ENCODE results near the gene ALDH3B2. TPM values are rescaled to one million over a fixed set of nuclear protein-coding genes. Genes with fewer than 3 reads are reported as not detected.
"Not testable (repeated sequence)": the region's sequence is repeated elsewhere in the genome, so short reads cannot be mapped to it uniquely, and the experiment has no call there.

Gene ALDH3B2
- polyA plus RNA-seq, 1 of the 3 experiments (the other 2 are of a cell fraction) = not detected

- Histone ChIP-seq H3K9ac (no peak overlapping the region), H3K9me3 (no peaks in the 10 kb centered on the region), H3K9me2 (no peaks in the 10 kb centered on the region), H2AFZ (ENCODE audit: low read depth) (no peak overlapping the region), H3K79me2 (ENCODE audit: insufficient read depth) (no peaks in the 10 kb centered on the region), H3F3A (replicated peaks; ENCODE audit: insufficient read depth) (no peaks in the 10 kb centered on the region), H3K36me3 (replicated peaks in 1 of 2; ENCODE audit: control insufficient read depth in 1 of 2, insufficient read depth in 2 of 2, low read length in 1 of 2) (no peaks in the 10 kb centered on the region), H4K20me1 (ENCODE audit: insufficient read depth) (no peaks in the 10 kb centered on the region), H3K4me2 (no peak overlapping the region), H3K27ac (ENCODE audit: low read depth in 2 of 2, low read length in 1 of 2) (no peak overlapping the region), H3K4me1 (ENCODE audit: control insufficient read depth in 1 of 2, insufficient read depth in 2 of 2, low read depth in 1 of 2, low read length in 1 of 2) (no peaks in the 10 kb centered on the region; a peak in 1 of 4 replicates), H3K4me3 (ENCODE audit: low read depth in 2 of 2, low read length in 1 of 2) (no peak overlapping the region), H3K27me3 (ENCODE audit: insufficient read depth) (peaks cover 5% of the 10 kb centered on the region; the same call in 1 of the 2 replicates)
- DNase-seq = no peak
- CTCF ChIA-PET = interaction anchor here (21.6 kb wide), 1 partner anchor 27 kb away, joined by 308 read pairs; the partner anchor contains the start of genes NUDT8 and TBX10
- POLR2A ChIA-PET = no interaction called here
- WGBS (ENCODE audit: low lambda C conversion rate) = 67% methylated on average over 12 of the region's 12 CpGs
- TF ChIP-seq FOXM1 (IDR thresholded peaks at IDR 0.05; ENCODE audit: low read depth) (no peak), CHD2 (IDR thresholded peaks at IDR 0.05; ENCODE audit: low read length, partially characterized antibody) (no peak), PBX3 (IDR thresholded peaks at IDR 0.05) (no peak), GABPA (IDR thresholded peaks at IDR 0.05; ENCODE audit: low read depth) (no peak), MXI1 (IDR thresholded peaks at IDR 0.05; ENCODE audit: low read depth, low read length) (no peak), YY1 (IDR thresholded peaks at IDR 0.05; ENCODE audit: low read depth) (no peak), USF1 (IDR thresholded peaks at IDR 0.05; ENCODE audit: borderline replicate concordance, low read depth) (no peak), RCOR1 (IDR thresholded peaks at IDR 0.05; ENCODE audit: low read length) (no peak), FOXJ3 (CRISPR knock-in tag; IDR thresholded peaks at IDR 0.05) (no peak), TEAD4 (IDR thresholded peaks at IDR 0.05; ENCODE audit: borderline replicate concordance, insufficient read depth) (no peak), TCF12 (IDR thresholded peaks at IDR 0.05) (no peak), MEF2A (IDR thresholded peaks at IDR 0.05; ENCODE audit: borderline replicate concordance, low read depth) (no peak), EP300 (IDR thresholded peaks at IDR 0.05; ENCODE audit: borderline replicate concordance in 1 of 2, low read depth in 1 of 2, low read length in 1 of 2) (no peak), RFX5 (IDR thresholded peaks at IDR 0.05; ENCODE audit: low read length) (no peak), MAX (IDR thresholded peaks at IDR 0.05; ENCODE audit: low read depth) (no peak), CTCF (IDR thresholded peaks at IDR 0.05) (no peak), IRF3 (IDR thresholded peaks at IDR 0.05; ENCODE audit: low read depth, low read length) (no peak), SMC3 (IDR thresholded peaks at IDR 0.05; ENCODE audit: low read depth, low read length) (no peak)
These were observed 12.1 kb downstream of the ALDH3B2 start for GRCh38 chr11:67662142-67662834.

GRCh38 chr11:67660752-67661151, 13.7 kb downstream of the ALDH3B2 start:
- 19% methylated on average over 5 of the region's 5 CpGs for WGBS (ENCODE audit: low lambda C conversion rate)
- H3K4me3 ChIP-seq (ENCODE audit: low read depth in 2 of 2, low read length in 1 of 2); H4K20me1 ChIP-seq (ENCODE audit: insufficient read depth); H2AFZ ChIP-seq (ENCODE audit: low read depth); H3K36me3 ChIP-seq (replicated peaks in 1 of 2; ENCODE audit: control insufficient read depth in 1 of 2, insufficient read depth in 2 of 2, low read length in 1 of 2); H3K27ac ChIP-seq (ENCODE audit: low read depth in 2 of 2, low read length in 1 of 2); H3K4me2 ChIP-seq; H3K9me3 ChIP-seq; H3F3A ChIP-seq (replicated peaks; ENCODE audit: insufficient read depth); H3K4me1 ChIP-seq (ENCODE audit: control insufficient read depth in 1 of 2, insufficient read depth in 2 of 2, low read depth in 1 of 2, low read length in 1 of 2); H3K9me2 ChIP-seq; POLR2A ChIA-PET; H3K27me3 ChIP-seq (ENCODE audit: insufficient read depth); H3K9ac ChIP-seq; H3K79me2 ChIP-seq (ENCODE audit: insufficient read depth); DNase-seq: not testable (repeated sequence)
- CTCF ChIA-PET = interaction anchor here (3.0 to 21.6 kb wide), 2 partner anchors 13 to 25 kb away, joined by 21 to 308 read pairs; partner anchors contain the start of genes NUDT8 and TBX10

GRCh38 chr11:67659651-67660165, 14.7 kb downstream of the ALDH3B2 start:
- H3K79me2 ChIP-seq (ENCODE audit: insufficient read depth); H2AFZ ChIP-seq (ENCODE audit: low read depth); H3K4me2 ChIP-seq; POLR2A ChIA-PET; H3F3A ChIP-seq (replicated peaks; ENCODE audit: insufficient read depth); H3K27ac ChIP-seq (ENCODE audit: low read depth in 2 of 2, low read length in 1 of 2); H4K20me1 ChIP-seq (ENCODE audit: insufficient read depth); H3K9me2 ChIP-seq; H3K9ac ChIP-seq; H3K27me3 ChIP-seq (ENCODE audit: insufficient read depth); DNase-seq; H3K4me3 ChIP-seq (ENCODE audit: low read depth in 2 of 2, low read length in 1 of 2); H3K36me3 ChIP-seq (replicated peaks in 1 of 2; ENCODE audit: control insufficient read depth in 1 of 2, insufficient read depth in 2 of 2, low read length in 1 of 2); H3K9me3 ChIP-seq; H3K4me1 ChIP-seq (ENCODE audit: control insufficient read depth in 1 of 2, insufficient read depth in 2 of 2, low read depth in 1 of 2, low read length in 1 of 2): not testable (repeated sequence)
- WGBS (ENCODE audit: low lambda C conversion rate) = 25% methylated on average over 5 of the region's 5 CpGs
- CTCF ChIA-PET = interaction anchor here (0.6 to 21.6 kb wide), 19 partner anchors 9 to 1119 kb away, joined by 3 to 308 read pairs (median 5); partner anchors contain the start of genes ALDH3B2, NUDT8 and TBX10

Data from SK-N-SH (cell line).